ENCODE measurements around the gene ZNF652.
A peak's percentile ranks its signal among the peaks of the same experiment; 100 is the strongest.

Gene ZNF652

GRCh38 chr17:49259663-49260010, 102.4 kb downstream of the ZNF652 start:
- Mint-ChIP-seq H3K4me1 (peaks cover 4% of the 10 kb centered on the region), H3K27ac (peak overlapping the region in 1 of 3 experiments; percentile 37), H3K27me3 (ENCODE audit: low read depth) (peaks cover 13% of the 10 kb centered on the region), H3K36me3 (ENCODE audit: low read depth) (no peaks in the 10 kb centered on the region), H3K9me3 (no peaks in the 10 kb centered on the region), H3K4me3 (peak overlapping the region; percentile 78 to 82 (median 80))
- TF ChIP-seq CTCF (IDR thresholded peaks at IDR 0.05; ENCODE audit: unreplicated experiment in 3 of 3), result no peak

GRCh38 chr17:49258394-49258793, 103.7 kb downstream of the ZNF652 start:
- peak overlapping the region in 1 of 3 experiments; percentile 6 for H3K4me3 Mint-ChIP-seq
- peaks cover 4% of the 10 kb centered on the region for H3K4me1 Mint-ChIP-seq
- no peak overlapping the region for H3K27ac Mint-ChIP-seq
- peaks cover 12% of the 10 kb centered on the region for H3K27me3 Mint-ChIP-seq (ENCODE audit: low read depth)
- TF ChIP-seq CTCF (IDR thresholded peaks at IDR 0.05; ENCODE audit: unreplicated experiment in 3 of 3), result no peak
- H3K36me3 Mint-ChIP-seq (ENCODE audit: low read depth), result no peaks in the 10 kb centered on the region
- no peaks in the 10 kb centered on the region for H3K9me3 Mint-ChIP-seq

- Mint-ChIP-seq H3K27me3 (ENCODE audit: low read depth) (peaks cover 9% of the 10 kb centered on the region), H3K4me3 (no peak overlapping the region), H3K9me3 (no peaks in the 10 kb centered on the region), H3K36me3 (ENCODE audit: low read depth) (no peaks in the 10 kb centered on the region), H3K27ac (no peak overlapping the region), H3K4me1 (no peaks in the 10 kb centered on the region)
- no peak for TF ChIP-seq CTCF (IDR thresholded peaks at IDR 0.05; ENCODE audit: unreplicated experiment in 3 of 3)
These were observed 106.9 kb downstream of the ZNF652 start for GRCh38 chr17:49255125-49255524.

GRCh38 chr17:49254066-49254465, 108.0 kb downstream of the ZNF652 start:
- Mint-ChIP-seq H3K9me3 (no peaks in the 10 kb centered on the region), H3K4me1 (no peaks in the 10 kb centered on the region), H3K27me3 (ENCODE audit: low read depth) (peaks cover 5% of the 10 kb centered on the region), H3K36me3 (ENCODE audit: low read depth) (no peaks in the 10 kb centered on the region), H3K4me3 (no peak overlapping the region), H3K27ac (no peak overlapping the region)
- TF ChIP-seq CTCF (IDR thresholded peaks at IDR 0.05; ENCODE audit: unreplicated experiment in 3 of 3), result no peak

- no peak for TF ChIP-seq CTCF (IDR thresholded peaks at IDR 0.05; ENCODE audit: unreplicated experiment in 3 of 3)
- Mint-ChIP-seq H3K27ac (no peak overlapping the region), H3K4me1 (no peaks in the 10 kb centered on the region), H3K36me3 (ENCODE audit: low read depth) (no peaks in the 10 kb centered on the region), H3K4me3 (no peak overlapping the region), H3K27me3 (ENCODE audit: low read depth) (peaks cover 9% of the 10 kb centered on the region), H3K9me3 (no peaks in the 10 kb centered on the region)
These were observed 109.8 kb downstream of the ZNF652 start for GRCh38 chr17:49252148-49252695.

GRCh38 chr17:49249890-49250522, 112.0 kb downstream of the ZNF652 start:
- no peaks in the 10 kb centered on the region for H3K9me3 Mint-ChIP-seq
- no peaks in the 10 kb centered on the region for H3K36me3 Mint-ChIP-seq (ENCODE audit: low read depth)
- no peak for TF ChIP-seq CTCF (IDR thresholded peaks at IDR 0.05; ENCODE audit: unreplicated experiment in 3 of 3)
- no peak overlapping the region for H3K27ac Mint-ChIP-seq
- H3K4me3 Mint-ChIP-seq, result no peak overlapping the region
- peaks cover 4% of the 10 kb centered on the region for H3K27me3 Mint-ChIP-seq (ENCODE audit: low read depth)
- H3K4me1 Mint-ChIP-seq, result no peaks in the 10 kb centered on the region
